ENCODE measurements around the gene TSBP1. TPM values are rescaled to one million over a fixed set of nuclear protein-coding genes. Genes with fewer than 3 reads are reported as not detected.

The TSBP1 gene
- total RNA-seq, 4 donors from 2014 or later = not detected

DNA sequence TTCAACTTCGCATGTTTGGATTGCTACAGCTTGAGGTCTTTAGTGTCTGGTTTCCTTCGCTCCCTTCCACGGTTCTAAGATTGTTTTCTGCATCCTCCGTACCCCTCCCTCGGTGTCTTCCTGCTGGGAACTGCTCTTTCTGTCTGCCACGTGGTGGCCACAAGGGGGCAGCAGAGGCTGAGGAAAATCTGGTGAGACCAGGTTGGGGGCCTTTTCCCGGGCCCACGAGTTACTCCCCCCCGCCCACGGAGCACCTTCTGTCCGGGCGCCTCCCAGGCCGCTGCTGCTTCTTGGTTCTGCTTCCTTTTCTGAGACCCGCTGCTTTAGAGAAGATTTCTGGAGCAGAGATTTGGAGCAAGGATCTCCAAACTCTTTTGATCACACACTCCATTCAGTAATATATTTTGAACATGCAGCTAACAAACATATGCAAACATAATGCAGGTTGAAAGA is 126.7 kb downstream of the TSBP1 start:
- H3K27me3 ChIP-seq = no peaks in the 10 kb centered on the region
- no peaks in the 10 kb centered on the region for H3K36me3 ChIP-seq
- H3K9me3 ChIP-seq = no peaks in the 10 kb centered on the region
- 1% methylated on average over 11 to 14 of the region's 14 CpGs for WGBS, 2 donors (ENCODE audit: low coverage in 1 of 2)
- TF ChIP-seq POLR2A (IDR thresholded peaks at IDR 0.05) (no peak), CTCF (IDR thresholded peaks at IDR 0.05) (peak; percentile 87 to 93 (median 91))
- peak; percentile 81 for DNase-seq
- peak overlapping the region in 1 of 4 donors; percentile 27 for H3K4me3 ChIP-seq
- in situ Hi-C loops (cut with MboI; ENCODE audit: low pct_ligation_motif_present in 1 of 4, low pct_unique_long_range_greater_than_20kb in 1 of 4, low sequenced_read_pairs in 3 of 4) (loop anchor here (10.0 to 25.0 kb wide), 5 partner anchors 167 to 542 kb away; partner anchors contain the start of gene BTNL2 (in 2 of the 4)), intact Hi-C loops (cut with DNase I; ENCODE audit: low total_unique reads) (no loop called here)
- H3K27ac ChIP-seq = peak overlapping the region; percentile 36 to 61 (median 56)
- H3K4me1 ChIP-seq = peaks cover 0 to 8% (median 5%) of the 10 kb centered on the region in 4 donors

DNA sequence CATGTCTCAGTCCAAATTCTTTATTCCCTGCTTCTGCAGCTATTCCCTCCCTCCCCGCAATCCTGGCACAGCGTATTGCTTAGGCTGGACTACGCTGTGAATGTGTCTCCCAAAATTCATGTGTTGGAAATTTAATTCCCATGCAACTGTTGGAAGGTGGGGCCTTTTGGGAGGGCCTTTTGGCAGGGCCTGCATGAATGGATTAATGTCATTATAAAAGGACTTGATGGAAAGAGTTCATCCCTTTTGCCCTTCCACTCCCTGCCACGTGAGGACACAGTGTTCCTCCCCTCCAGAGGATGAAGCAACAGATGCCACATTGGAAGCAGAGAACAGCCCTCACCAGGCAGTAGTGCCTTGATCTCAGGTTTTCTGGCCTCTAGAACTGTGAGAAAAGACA is 127.4 kb downstream of the TSBP1 start:
- 20 to 79% methylated on average over 1 to 4 of the region's 4 CpGs for WGBS, 2 donors (ENCODE audit: low coverage in 1 of 2)
- no peaks in the 10 kb centered on the region for H3K27me3 ChIP-seq
- H3K9me3 ChIP-seq = no peaks in the 10 kb centered on the region
- in situ Hi-C loops (cut with MboI; ENCODE audit: low pct_ligation_motif_present in 1 of 4, low pct_unique_long_range_greater_than_20kb in 1 of 4, low sequenced_read_pairs in 3 of 4) = loop anchor here (10.0 to 25.0 kb wide), 5 partner anchors 168 to 543 kb away; partner anchors contain the start of gene BTNL2 (in 2 of the 4)
- peaks cover 0 to 8% (median 5%) of the 10 kb centered on the region in 4 donors for H3K4me1 ChIP-seq
- intact Hi-C loops (cut with DNase I; ENCODE audit: low total_unique reads) = no loop called here
- peak; percentile 19 for DNase-seq
- peak in 1 of 3 donors; percentile 17 for TF ChIP-seq POLR2AphosphoS5 (IDR thresholded peaks at IDR 0.05)
- no peak for TF ChIP-seq POLR2A (IDR thresholded peaks at IDR 0.05)
- H3K27ac ChIP-seq = peak overlapping the region; percentile 36 to 61 (median 56)
- no peaks in the 10 kb centered on the region for H3K36me3 ChIP-seq
- H3K4me3 ChIP-seq = no peak overlapping the region

Small RNAs within 50 kb of the gene (small RNA-seq; reads per million reads assigned to genes)
- gene RNU6-603P = 0 reads per million in 4 donors

Other genes with a start within 250 kb of the TSBP1 start
- gene ATF6B, start 243.7 kb downstream of the TSBP1 start, total RNA-seq = 100 to 1,000 TPM in 2 of 4 donors, 10 to 100 TPM in 2; 59.0 to 139 (median 98.5) TPM
- gene FKBPL, start 241.6 kb downstream of the TSBP1 start, total RNA-seq = 1 to 10 TPM in 2 of 4 donors, not detected in 2; 3.0 to 3.3 TPM
- gene PRRT1, start 220.0 kb downstream of the TSBP1 start, total RNA-seq = 1 to 10 TPM in 2 of 4 donors, not detected in 2; 2.4 to 2.7 TPM
- 10 to 100 TPM; 13.1 to 80.0 (median 28.1) TPM for gene PPT2, start 217.8 kb downstream of the TSBP1 start, total RNA-seq
- gene EGFL8, start 207.3 kb downstream of the TSBP1 start, total RNA-seq = 10 to 100 TPM in 3 of 4 donors, 1 to 10 TPM in 1; 2.6 to 79.4 (median 16.2) TPM
- gene AGPAT1, start 195.8 kb downstream of the TSBP1 start, total RNA-seq = 10 to 100 TPM; 17.9 to 67.2 (median 50.1) TPM
- 100 to 1,000 TPM in 3 of 4 donors, 10 to 100 TPM in 1; 36.0 to 212 (median 120) TPM for gene RNF5, start 193.5 kb downstream of the TSBP1 start, total RNA-seq
- 1 to 10 TPM; 1.1 to 9.0 (median 2.7) TPM for gene AGER, start 187.7 kb downstream of the TSBP1 start, total RNA-seq
- gene PBX2, start 181.7 kb downstream of the TSBP1 start, total RNA-seq = 10 to 100 TPM; 34.4 to 87.5 (median 41.3) TPM
- gene GPSM3, start 179.3 kb downstream of the TSBP1 start, total RNA-seq = 1 to 10 TPM in 3 of 4 donors, under 1 TPM in 1; 1.00 to 8.6 (median 6.7) TPM
- 10 to 100 TPM in 2 of 4 donors, 1 to 10 TPM in 2; 2.6 to 24.3 (median 9.6) TPM for gene NOTCH4, start 147.8 kb downstream of the TSBP1 start, total RNA-seq
- gene BTNL2, start 35.3 kb upstream of the TSBP1 start, total RNA-seq = not detected
- gene HLA-DRA, start 68.0 kb upstream of the TSBP1 start, total RNA-seq = 100 to 1,000 TPM in 2 of 4 donors, 10 to 100 TPM in 2; 37.0 to 202 (median 132) TPM
- gene HLA-DRB5, start 158.4 kb upstream of the TSBP1 start, total RNA-seq = 1 to 10 TPM in 3 of 4 donors, not detected in 1; 1.5 to 7.8 (median 5.2) TPM
- 10 to 100 TPM in 3 of 4 donors, 1 to 10 TPM in 1; 7.9 to 23.8 (median 12.6) TPM for gene HLA-DRB1, start 217.9 kb upstream of the TSBP1 start, total RNA-seq